Esophagus (tissue), 2 donors: Measurements from ENCODE around the gene SLC35B2. TPM values are rescaled to one million over a fixed set of nuclear protein-coding genes. Genes with fewer than 3 reads are reported as not detected.
A peak's percentile ranks its signal among the peaks of the same experiment; 100 is the strongest.

ENCODE experiments used
- H3K27ac ChIP-seq, 2 donors: one replicate each; pipeline ENCODE4 v1.5.1; 2013; ENCODE audit warnings: low read depth in 2 of 2, mild to moderate bottlenecking in 2 of 2, inconsistent platforms in 1 of 2, low read length in 1 of 2, moderate library complexity in 1 of 2
- H3K27me3 ChIP-seq, 2 donors: one replicate each; pipeline ENCODE4 v1.6.1; 2013; ENCODE audit warnings: low read length in 2 of 2, control low read depth in 1 of 2, mild to moderate bottlenecking in 1 of 2; ENCODE audit not compliant: insufficient read depth in 2 of 2, control insufficient read depth in 1 of 2
- H3K36me3 ChIP-seq, 2 donors: one replicate each; pipeline ENCODE4 v1.6.1; 2013; ENCODE audit warnings: low read length in 1 of 2; ENCODE audit not compliant: control insufficient read depth in 2 of 2, insufficient read depth in 2 of 2
- H3K4me1 ChIP-seq, 2 donors: one replicate each; pipeline ENCODE4 v1.6.1; 2013; ENCODE audit warnings: low read length in 1 of 2; ENCODE audit not compliant: control insufficient read depth in 2 of 2, insufficient read depth in 2 of 2
- H3K4me3 ChIP-seq, 2 donors: one replicate each; pipeline ENCODE4 v1.5.1; 2013; ENCODE audit warnings: low read length in 2 of 2, mild to moderate bottlenecking in 2 of 2, low read depth in 1 of 2, moderate library complexity in 1 of 2
- H3K9me3 ChIP-seq, 2 donors: one replicate each; pipeline ENCODE4 v1.6.1; 2013; ENCODE audit warnings: mild to moderate bottlenecking in 2 of 2, low read depth in 1 of 2, low read length in 1 of 2, moderate library complexity in 1 of 2; ENCODE audit not compliant: control insufficient read depth in 2 of 2, insufficient read depth in 1 of 2
- WGBS, 2 donors: extraction: QIAGEN DNeasy Blood & Tissue Kit; methylation state at CpG; one replicate each; pipeline ENCODE4 v1.1.7; 2013; 5-methylcytosine and 5-hydroxymethylcytosine counted together
- polyA plus RNA-seq, 2 donors: library from polyadenylated mRNA; stranded (reverse); fragments of 200-250 nt; gene quantifications; one replicate each; pipeline ENCODE4 v1.2.3, GENCODE V29; 2013
- donor health status: healthy with polysubstance abuse.
- donor health status: Bipolar disorder and iron deficiency.

SLC35B2 gene
- polyA plus RNA-seq, 2 donors = 4.3 to 13.0 TPM

GRCh38 chr6:44262467-44263353 lies 5.4 kb upstream of the SLC35B2 start:
- Histone ChIP-seq H3K27me3 (no peaks in the 10 kb centered on the region), H3K27ac (peak overlapping the region in 1 of 2 donors; percentile 18), H3K9me3 (no peaks in the 10 kb centered on the region), H3K4me3 (peak overlapping the region; percentile 68 to 72), H3K36me3 (peaks cover 0 to 12% of the 10 kb centered on the region in 2 donors), H3K4me1 (peaks cover 7 to 22% of the 10 kb centered on the region in 2 donors)
- 52 to 58% methylated on average over 7 of the region's 7 CpGs for WGBS, 2 donors

- no peaks in the 10 kb centered on the region for H3K27me3 ChIP-seq
- peaks cover 7 to 24% of the 10 kb centered on the region in 2 donors for H3K4me1 ChIP-seq
- H3K9me3 ChIP-seq = no peaks in the 10 kb centered on the region
- WGBS, 2 donors = 93 to 97% methylated on average over 8 of the region's 8 CpGs
- peaks cover 0 to 12% of the 10 kb centered on the region in 2 donors for H3K36me3 ChIP-seq
- H3K27ac ChIP-seq = no peak overlapping the region
- H3K4me3 ChIP-seq = no peak overlapping the region
Measured at GRCh38 chr6:44261581-44261980, 4.3 kb upstream of the SLC35B2 start.

DNA sequence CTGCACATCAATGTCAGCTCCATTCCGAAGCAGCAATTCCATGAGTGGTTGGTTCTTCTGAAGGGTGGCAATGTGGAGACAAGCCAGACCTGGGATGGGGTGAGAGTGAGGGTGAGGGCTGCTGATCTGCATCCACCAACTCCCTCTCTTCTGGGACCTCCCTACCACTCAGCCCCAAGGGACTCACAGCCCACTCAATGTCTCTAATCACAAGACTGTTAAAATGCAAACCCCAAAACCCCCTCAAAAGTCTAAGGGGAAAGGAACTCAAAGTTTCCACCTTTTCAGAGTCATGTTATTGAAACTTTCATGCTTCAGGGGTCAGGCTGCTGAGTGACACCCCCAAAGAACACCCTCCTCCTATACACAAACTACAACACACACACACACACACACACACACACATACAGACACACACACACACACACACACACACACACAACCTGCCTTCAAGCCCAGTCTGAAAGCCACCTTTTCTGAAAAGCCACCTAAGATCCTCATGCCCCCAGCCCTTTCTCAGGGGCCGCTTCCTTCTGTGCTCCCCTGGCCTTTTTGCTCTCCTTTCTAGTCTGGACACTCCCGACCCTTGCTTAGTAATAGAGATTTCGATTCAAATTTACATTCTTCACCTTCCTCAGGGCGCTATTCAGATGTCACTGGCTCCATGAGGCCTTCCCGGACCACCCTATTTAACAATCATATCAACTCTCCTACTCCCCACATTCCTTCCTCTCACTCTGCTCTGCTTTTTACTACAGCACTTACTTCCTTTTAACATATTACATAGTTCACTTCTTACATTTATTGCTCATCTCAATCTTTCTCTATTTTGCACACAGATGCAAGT lies 3.3 kb upstream of the SLC35B2 start:
- peaks cover 7 to 28% of the 10 kb centered on the region in 2 donors for H3K4me1 ChIP-seq
- peaks cover 0 to 12% of the 10 kb centered on the region in 2 donors for H3K36me3 ChIP-seq
- 90 to 94% methylated on average over 6 of the region's 6 CpGs for WGBS, 2 donors
- no peaks in the 10 kb centered on the region for H3K27me3 ChIP-seq
- no peaks in the 10 kb centered on the region for H3K9me3 ChIP-seq
- no peak overlapping the region for H3K27ac ChIP-seq
- H3K4me3 ChIP-seq = no peak overlapping the region

DNA sequence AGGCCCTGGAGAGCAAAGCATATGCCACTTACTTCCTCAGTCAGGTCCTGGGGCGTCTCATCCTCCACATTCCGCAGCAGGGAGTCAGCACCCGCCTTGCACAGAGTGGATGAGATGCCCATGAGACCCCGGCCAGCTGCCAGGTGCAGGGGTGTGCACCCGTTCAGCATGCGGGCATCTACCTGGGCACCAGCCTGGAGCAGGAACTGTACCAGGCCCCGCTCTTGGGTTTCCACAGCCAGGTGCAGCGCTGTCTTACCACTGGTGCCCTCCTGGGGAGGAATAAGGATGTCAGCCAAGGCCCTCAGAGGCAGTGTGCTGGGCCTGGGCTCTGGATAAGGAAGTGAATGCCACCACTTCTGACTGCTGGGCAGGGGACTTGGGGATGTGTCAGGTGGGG lies 2.7 kb upstream of the SLC35B2 start:
- H3K4me3 ChIP-seq = no peak overlapping the region
- H3K36me3 ChIP-seq = peaks cover 0 to 15% of the 10 kb centered on the region in 2 donors
- no peak overlapping the region for H3K27ac ChIP-seq
- peaks cover 7 to 28% of the 10 kb centered on the region in 2 donors for H3K4me1 ChIP-seq
- no peaks in the 10 kb centered on the region for H3K9me3 ChIP-seq
- WGBS, 2 donors = 91 to 95% methylated on average over 8 of the region's 8 CpGs
- H3K27me3 ChIP-seq = no peaks in the 10 kb centered on the region

- H3K36me3 ChIP-seq = peaks cover 0 to 25% of the 10 kb centered on the region in 2 donors
- H3K27ac ChIP-seq = no peak overlapping the region
- WGBS, 2 donors = 91 to 92% methylated on average over 3 of the region's 3 CpGs
- no peaks in the 10 kb centered on the region for H3K9me3 ChIP-seq
- peaks cover 7 to 23% of the 10 kb centered on the region in 2 donors for H3K4me1 ChIP-seq
- no peak overlapping the region for H3K4me3 ChIP-seq
- H3K27me3 ChIP-seq = no peaks in the 10 kb centered on the region
Measured at GRCh38 chr6:44258921-44259320, 1.6 kb upstream of the SLC35B2 start.

GRCh38 chr6:44258325-44258863 lies 1.1 kb upstream of the SLC35B2 start:
- peaks cover 4 to 18% of the 10 kb centered on the region in 2 donors for H3K4me1 ChIP-seq
- H3K27ac ChIP-seq = no peak overlapping the region
- peaks cover 0 to 26% of the 10 kb centered on the region in 2 donors for H3K36me3 ChIP-seq
- H3K27me3 ChIP-seq = no peaks in the 10 kb centered on the region
- WGBS, 2 donors = 84 to 89% methylated on average over 9 of the region's 9 CpGs
- H3K4me3 ChIP-seq = no peak overlapping the region
- no peaks in the 10 kb centered on the region for H3K9me3 ChIP-seq

DNA sequence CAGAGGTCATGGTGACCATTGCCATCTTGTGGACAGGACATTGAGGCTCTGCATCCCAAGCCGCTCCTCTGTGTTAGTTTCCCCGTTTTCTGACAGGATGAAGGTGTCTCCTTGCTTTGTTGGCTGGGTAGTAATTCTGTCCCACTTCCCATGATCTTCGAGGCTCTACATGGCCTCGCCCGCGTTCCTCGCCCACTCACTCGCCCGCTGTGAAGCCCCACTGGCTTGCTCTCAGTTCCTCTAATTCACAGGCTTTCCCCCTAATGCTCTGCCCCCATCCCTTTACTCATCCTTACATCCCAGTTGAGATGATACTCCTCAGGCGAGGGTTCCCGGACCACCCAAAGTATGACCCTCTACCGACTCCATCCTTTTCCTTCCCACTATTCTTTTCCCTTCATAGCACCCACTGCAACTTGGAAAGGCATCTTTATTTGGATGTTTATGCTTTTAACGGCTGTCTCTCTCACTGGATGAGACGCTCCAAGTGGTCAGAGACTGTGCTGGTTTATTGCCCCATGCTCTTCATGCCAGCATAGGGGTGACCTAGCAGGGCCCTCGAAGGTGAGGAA lies 511 bp upstream of the SLC35B2 start:
- Histone ChIP-seq H3K9me3 (no peaks in the 10 kb centered on the region), H3K36me3 (peaks cover 0 to 31% of the 10 kb centered on the region in 2 donors), H3K4me3 (peak overlapping the region; percentile 56 to 85), H3K4me1 (peaks cover 0 to 12% of the 10 kb centered on the region in 2 donors), H3K27me3 (no peaks in the 10 kb centered on the region), H3K27ac (peak overlapping the region; percentile 74 to 90)
- 25 to 27% methylated on average over 15 of the region's 15 CpGs for WGBS, 2 donors

- peaks cover 0 to 6% of the 10 kb centered on the region in 2 donors for H3K4me1 ChIP-seq
- peak overlapping the region; percentile 56 to 85 for H3K4me3 ChIP-seq
- peak overlapping the region; percentile 74 to 90 for H3K27ac ChIP-seq
- peaks cover 4 to 35% of the 10 kb centered on the region in 2 donors for H3K36me3 ChIP-seq
- 0 to 1% methylated on average over 11 to 12 of the region's 12 CpGs for WGBS, 2 donors
- no peaks in the 10 kb centered on the region for H3K27me3 ChIP-seq
- H3K9me3 ChIP-seq = no peaks in the 10 kb centered on the region
Measured at GRCh38 chr6:44256775-44257024, 628 bp downstream of the SLC35B2 start.
